Common myeloid progenitor, CD34-positive (primary cell): ENCODE data around the gene POLR2C.

ENCODE experiments used
- CTCF ChIA-PET: fragments of 350-600 bp; sonication (Branson Sonifier 250); formaldehyde crosslinking; loops from one replicate; lab custom pipeline; 2021; ENCODE audit warnings: antibody characterized with exemption; lab: Charles Lee
- POLR2A ChIA-PET: fragments of 350-600 bp; sonication (Branson Sonifier 250); formaldehyde crosslinking; loops from one replicate; lab custom pipeline; 2021; ENCODE audit warnings: antibody characterized with exemption; lab: Charles Lee
- DNase-seq, 3 donors: peaks; one replicate each; pipeline versions ENCODE4 v3.0.0 to v3.0.0-alpha.2; 2013
- H3K27ac ChIP-seq, 2 experiments: 1 replicate in 1 of 2; 2 replicates in 1 of 2; pipeline ENCODE4 v1.7.0; 2013; ENCODE audit warnings: inconsistent platforms in 2 of 2, low read length in 2 of 2, mild to moderate bottlenecking in 2 of 2, low read depth in 1 of 2, moderate library complexity in 1 of 2; ENCODE audit not compliant: severe bottlenecking in 2 of 2, insufficient read depth in 1 of 2, poor library complexity in 1 of 2
- H3K27me3 ChIP-seq, 5 experiments: replicated peaks in 2 of 5; 1 replicate in 3 of 5; 2 replicates in 2 of 5; pipeline versions ENCODE4 v1.6.1 to v1.7.0; 2013; ENCODE audit warnings: low read length in 4 of 5, mild to moderate bottlenecking in 2 of 5, moderate library complexity in 2 of 5, inconsistent platforms in 1 of 5; ENCODE audit not compliant: insufficient read depth in 5 of 5, control insufficient read depth in 4 of 5
- H3K36me3 ChIP-seq, 4 experiments: 1 replicate in 2 of 4; 2 replicates in 2 of 4; pipeline versions ENCODE4 v1.6.1 to v1.7.0; 2013; ENCODE audit warnings: low read length in 3 of 4, control low read depth in 1 of 4, mild to moderate bottlenecking in 1 of 4; ENCODE audit not compliant: control insufficient read depth in 4 of 4, insufficient read depth in 4 of 4
- H3K4me1 ChIP-seq, 4 experiments: 1 replicate in 3 of 4; 2 replicates in 1 of 4; pipeline versions ENCODE4 v1.6.1 to v1.7.1; 2013; ENCODE audit warnings: low read length in 3 of 4, mild to moderate bottlenecking in 3 of 4, control low read depth in 1 of 4, inconsistent platforms in 1 of 4, moderate library complexity in 1 of 4; ENCODE audit not compliant: control insufficient read depth in 4 of 4, insufficient read depth in 4 of 4; ENCODE audit errors: control extremely low read depth in 1 of 4
- H3K4me3 ChIP-seq, 7 experiments: 1 replicate in 4 of 7; 2 replicates in 3 of 7; pipeline versions ENCODE4 v1.5.1 to v1.7.0; 2013; ENCODE audit warnings: mild to moderate bottlenecking in 7 of 7, low read length in 6 of 7, moderate library complexity in 6 of 7, inconsistent platforms in 2 of 7, low read depth in 2 of 7, control low read depth in 1 of 7; ENCODE audit not compliant: insufficient read depth in 4 of 7, control insufficient read depth in 1 of 7; ENCODE audit errors: extremely low read depth in 1 of 7
- H3K9me3 ChIP-seq, 5 experiments: 1 replicate in 4 of 5; 2 replicates in 1 of 5; pipeline versions ENCODE4 v1.6.1 to v1.7.1; 2013; ENCODE audit warnings: low read length in 4 of 5, mild to moderate bottlenecking in 2 of 5, inconsistent platforms in 1 of 5, low read depth in 1 of 5, moderate library complexity in 1 of 5; ENCODE audit not compliant: control insufficient read depth in 4 of 5, insufficient read depth in 2 of 5; ENCODE audit errors: control extremely low read depth in 1 of 5
- WGBS: methylation state at CpG from one replicate; pipeline ENCODE4 v1.1.5; 2013; ENCODE audit not compliant: insufficient coverage; 5-methylcytosine and 5-hydroxymethylcytosine counted together

POLR2C gene

GRCh38 chr16:57446531-57447185 is 15.8 kb upstream of the POLR2C start:
- peak; percentile 21 to 61 (median 52) for DNase-seq
- Histone ChIP-seq H3K36me3 (peaks cover 0 to 12% (median 4%) of the 10 kb centered on the region in 4 experiments), H3K9me3 (no peaks in the 10 kb centered on the region), H3K27ac (peak overlapping the region; percentile 85 to 92), H3K27me3 (no peaks in the 10 kb centered on the region), H3K4me3 (peak overlapping the region; percentile 77 to 98 (median 93)), H3K4me1 (peaks cover 8 to 19% (median 18%) of the 10 kb centered on the region in 4 experiments)
- WGBS = 7% methylated on average over 26 of the region's 28 CpGs
- ChIA-PET POLR2A (interaction anchor here (0.6 to 1.7 kb wide), 5 partner anchors 10 to 35 kb away, joined by 3 to 7 read pairs (median 3); partner anchors contain the start of gene POLR2C), CTCF (interaction anchor here (0.8 to 5.3 kb wide), 9 partner anchors 9 to 147 kb away, joined by 3 to 41 read pairs (median 5); partner anchors contain the start of gene POLR2C)

GRCh38 chr16:57447186-57447962 is 15.1 kb upstream of the POLR2C start, which contains the start of the genes CIAPIN1 and COQ9:
TSS of gene CIAPIN1 (minus strand) at chr16:57447385. CDS start at chr16:57440928, 6,457 bp downstream.
TSS of gene COQ9 (plus strand) at chr16:57447479. CDS start at chr16:57447506, 27 bp downstream.
- under 1% methylated on average over 52 of the region's 68 CpGs for whole genome bisulfite sequencing
- H3K27ac ChIP-seq = peak within 1 kb of the TSS; percentile 85 to 92
- peaks cover 8 to 19% (median 18%) of the 10 kb centered on the region in 4 experiments for H3K4me1 ChIP-seq
- peaks cover 0 to 16% (median 9%) of the 10 kb centered on the region in 4 experiments for H3K36me3 ChIP-seq
- H3K9me3 ChIP-seq = no peaks in the 10 kb centered on the region
- CTCF ChIA-PET = interaction anchor here (0.8 to 5.3 kb wide), 9 partner anchors 10 to 147 kb away, joined by 3 to 41 read pairs (median 5); partner anchors contain the start of gene POLR2C
- peak within 1 kb of the TSS; percentile 77 to 98 (median 93) for H3K4me3 ChIP-seq
- no peaks in the 10 kb centered on the region for H3K27me3 ChIP-seq
- POLR2A ChIA-PET = interaction anchor here (0.6 to 1.7 kb wide), 5 partner anchors 9 to 34 kb away, joined by 3 to 7 read pairs (median 3); partner anchors contain the start of gene POLR2C
- peak; percentile 93 to 95 (median 95) for DNase-seq

- no peaks in the 10 kb centered on the region for H3K9me3 ChIP-seq
- POLR2A ChIA-PET = no interaction called here
- H3K4me3 ChIP-seq = no peak overlapping the region
- CTCF ChIA-PET = interaction anchor here (1.0 to 1.2 kb wide), 2 partner anchors 10 kb away, joined by 4 read pairs; partner anchors contain the start of gene POLR2C
- 99% methylated on average over 9 of the region's 10 CpGs for whole genome bisulfite sequencing
- H3K27me3 ChIP-seq = no peaks in the 10 kb centered on the region
- peaks cover 5 to 12% (median 8%) of the 10 kb centered on the region in 4 experiments for H3K4me1 ChIP-seq
- H3K27ac ChIP-seq = no peak overlapping the region
- DNase-seq = no peak
- H3K36me3 ChIP-seq = peaks cover 4 to 60% (median 44%) of the 10 kb centered on the region in 4 experiments
These were observed 10.5 kb upstream of the POLR2C start for GRCh38 chr16:57452021-57452420.

GRCh38 chr16:57462978-57463362 is 491 bp downstream of the POLR2C start:
- no peak for DNase-seq
- WGBS = 1% methylated on average over 13 of the region's 16 CpGs
- ChIA-PET CTCF (interaction anchor here (1.2 to 7.4 kb wide), 11 partner anchors 8 to 60 kb away, joined by 3 to 41 read pairs (median 7); partner anchors contain the start of genes CIAPIN1 and COQ9), POLR2A (interaction anchor here (1.0 to 1.4 kb wide), 3 partner anchors 10 to 57 kb away, joined by 3 to 6 read pairs (median 5); partner anchors contain the start of genes CIAPIN1 and COQ9)
- Histone ChIP-seq H3K4me1 (peaks cover 3 to 11% (median 10%) of the 10 kb centered on the region in 4 experiments), H3K27me3 (no peaks in the 10 kb centered on the region), H3K36me3 (peaks cover 12 to 71% (median 50%) of the 10 kb centered on the region in 4 experiments), H3K9me3 (no peaks in the 10 kb centered on the region), H3K4me3 (peak overlapping the region; percentile 48 to 94 (median 83)), H3K27ac (peak overlapping the region; percentile 35 to 81)

GRCh38 chr16:57464523-57464922 is 2.0 kb downstream of the POLR2C start:
- DNase-seq = no peak
- H3K4me1 ChIP-seq = peaks cover 3 to 11% (median 10%) of the 10 kb centered on the region in 4 experiments
- POLR2A ChIA-PET = interaction anchor here (0.5 kb wide), 1 partner anchor 67 kb away, joined by 4 read pairs; no protein-coding TSS in a partner anchor
- H3K27me3 ChIP-seq = no peaks in the 10 kb centered on the region
- H3K27ac ChIP-seq = no peak overlapping the region
- CTCF ChIA-PET = interaction anchor here (1.1 to 4.6 kb wide), 4 partner anchors 8 to 54 kb away, joined by 3 to 35 read pairs (median 4); no protein-coding TSS in a partner anchor
- no CpG with 5 or more reads among the region's 2 CpGs for WGBS
- no peak overlapping the region for H3K4me3 ChIP-seq
- no peaks in the 10 kb centered on the region for H3K9me3 ChIP-seq
- H3K36me3 ChIP-seq = peaks cover 11 to 71% (median 51%) of the 10 kb centered on the region in 4 experiments

GRCh38 chr16:57468346-57468745 is 5.9 kb downstream of the POLR2C start:
- CTCF ChIA-PET = no interaction called here
- Histone ChIP-seq H3K27ac (no peak overlapping the region), H3K27me3 (no peaks in the 10 kb centered on the region), H3K4me3 (no peak overlapping the region), H3K9me3 (no peaks in the 10 kb centered on the region), H3K4me1 (peaks cover under 1 to 21% (median 19%) of the 10 kb centered on the region in 4 experiments), H3K36me3 (peaks cover 22 to 85% (median 64%) of the 10 kb centered on the region in 4 experiments)
- WGBS = 100% methylated on average over 1 of the region's 2 CpGs
- POLR2A ChIA-PET = no interaction called here
- DNase-seq = no peak
